Astrocyte (in vitro differentiated cells and primary cell): ENCODE results near the gene TSNAX.

Experiments used
- EZH2 ChIP-seq: IDR thresholded peaks from 2 replicates; pipeline ENCODE4 v1.6.1; 2012; ENCODE audit warnings: mild to moderate bottlenecking, low read length, inconsistent platforms; ENCODE audit not compliant: insufficient read depth
- TF ChIP-seq, protein P1 (sequence below): IDR thresholded peaks from 2 replicates; pipeline ENCODE4 v1.5.1; 2011; ENCODE audit warnings: low read depth, mild to moderate bottlenecking, inconsistent platforms, low read length, moderate library complexity; ENCODE audit not compliant: insufficient read depth

DNA sequence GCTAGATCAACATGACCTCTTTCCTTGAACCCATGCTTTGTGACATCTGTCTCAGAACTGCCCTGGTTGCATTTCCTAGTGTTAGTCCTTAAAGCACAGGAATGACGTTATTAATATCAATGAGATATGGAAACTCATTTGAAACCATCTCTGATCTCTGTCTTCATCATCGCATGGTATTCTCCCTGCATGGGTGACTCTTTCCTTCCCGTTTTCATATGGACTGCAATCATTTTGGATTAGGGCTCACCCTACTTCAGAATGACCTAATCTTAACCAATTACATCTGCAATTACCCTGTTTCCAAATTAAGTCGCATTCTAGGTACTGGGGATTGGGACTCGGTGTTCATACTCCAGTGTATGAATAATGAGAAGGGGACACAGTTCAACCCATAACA lies 56.5 kb downstream of the TSNAX start:
- TF ChIP-seq, protein P1, sequence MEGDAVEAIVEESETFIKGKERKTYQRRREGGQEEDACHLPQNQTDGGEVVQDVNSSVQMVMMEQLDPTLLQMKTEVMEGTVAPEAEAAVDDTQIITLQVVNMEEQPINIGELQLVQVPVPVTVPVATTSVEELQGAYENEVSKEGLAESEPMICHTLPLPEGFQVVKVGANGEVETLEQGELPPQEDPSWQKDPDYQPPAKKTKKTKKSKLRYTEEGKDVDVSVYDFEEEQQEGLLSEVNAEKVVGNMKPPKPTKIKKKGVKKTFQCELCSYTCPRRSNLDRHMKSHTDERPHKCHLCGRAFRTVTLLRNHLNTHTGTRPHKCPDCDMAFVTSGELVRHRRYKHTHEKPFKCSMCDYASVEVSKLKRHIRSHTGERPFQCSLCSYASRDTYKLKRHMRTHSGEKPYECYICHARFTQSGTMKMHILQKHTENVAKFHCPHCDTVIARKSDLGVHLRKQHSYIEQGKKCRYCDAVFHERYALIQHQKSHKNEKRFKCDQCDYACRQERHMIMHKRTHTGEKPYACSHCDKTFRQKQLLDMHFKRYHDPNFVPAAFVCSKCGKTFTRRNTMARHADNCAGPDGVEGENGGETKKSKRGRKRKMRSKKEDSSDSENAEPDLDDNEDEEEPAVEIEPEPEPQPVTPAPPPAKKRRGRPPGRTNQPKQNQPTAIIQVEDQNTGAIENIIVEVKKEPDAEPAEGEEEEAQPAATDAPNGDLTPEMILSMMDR, result no peak
- TF ChIP-seq EZH2, result no peak
